ENCODE results near the gene WDR35.

- TF ChIP-seq EZH2 (IDR thresholded peaks at IDR 0.05; ENCODE audit: low read depth) (no peak), CTCF (conservative IDR thresholded peaks at IDR 0.05) (no peak)
Measured at GRCh38 chr2:20025065-20025786, 35.3 kb upstream of the WDR35 start.
